Psoas muscle (tissue), 8 donors: ENCODE data around the gene LRRFIP2. TPM values are rescaled to one million over a fixed set of nuclear protein-coding genes. Genes with fewer than 3 reads are reported as not detected.
A peak's percentile ranks its signal among the peaks of the same experiment; 100 is the strongest.

ENCODE experiments used
- ATAC-seq, 4 donors: fragments of 200-7000 bp; cut with Tn5 transposase; one replicate each; pipeline ENCODE4 v1.9.1; 2020; ENCODE audit warnings: moderate library complexity in 3 of 4, mild to moderate bottlenecking in 2 of 4
- DNase-seq, 2 donors: peaks; one replicate each; pipeline ENCODE4 v3.0.0-alpha.2; 2020
- H3K27ac ChIP-seq: fragments of 200-600 bp; one replicate; pipeline ENCODE4 v1.8.0; 2022
- H3K27me3 ChIP-seq, 3 donors: fragments of 200-600 bp in 1 of 3; one replicate each; pipeline versions ENCODE4 v1.6.1 to v1.8.0; 2013 to 2022; ENCODE audit warnings: low read length in 2 of 3, mild to moderate bottlenecking in 2 of 3, moderate library complexity in 1 of 3; ENCODE audit not compliant: insufficient read depth in 3 of 3
- H3K36me3 ChIP-seq, 2 donors: fragments of 200-600 bp in 1 of 2; one replicate each; pipeline versions ENCODE4 v1.6.1 to v1.8.0; 2013 to 2022; ENCODE audit warnings: low read depth in 1 of 2, mild to moderate bottlenecking in 1 of 2, moderate library complexity in 1 of 2; ENCODE audit not compliant: insufficient read depth in 1 of 2
- H3K4me1 ChIP-seq: fragments of 200-600 bp; one replicate; pipeline ENCODE4 v1.8.0; 2022
- H3K4me3 ChIP-seq: fragments of 200-600 bp; one replicate; pipeline ENCODE4 v1.8.0; 2022; ENCODE audit warnings: mild to moderate bottlenecking
- H3K9me3 ChIP-seq: fragments of 200-600 bp; one replicate; pipeline ENCODE4 v1.8.0; 2022
- WGBS, 3 donors: extraction: QIAGEN DNeasy Blood & Tissue Kit; methylation state at CpG; one replicate each; pipeline versions ENCODE4 v1.1.6 to v1.1.7; 2013; 5-methylcytosine and 5-hydroxymethylcytosine counted together
- intact Hi-C, 2 donors: fragments of 100-400 bp; cut with DNase I; formaldehyde crosslinking; loops; one replicate each; pipeline versions ENCODE4 v1.11.0 to v1.14.2; 2022
- polyA plus RNA-seq, 3 donors: library from polyadenylated mRNA; stranded (reverse); fragments of 200-250 nt; gene quantifications; one replicate each; pipeline ENCODE4 v1.2.3, GENCODE V29; 2013
- total RNA-seq, 4 donors: library from RNA; stranded (reverse); fragmentation: NEBNext Ultra II Directional in 2 of 4; extraction: Animal tissue kit (Norgen Biotek cat#: 25700) in 2 of 4; gene quantifications; one replicate each; pipeline versions ENCODE4 v1.2.1 to v1.2.4, GENCODE V29; 2021 to 2023
- TF ChIP-seq, protein P1 (sequence below): fragments of 200-600 bp; IDR thresholded peaks from one replicate; pipeline ENCODE4 v1.8.0; 2022; ENCODE audit warnings: antibody characterized with exemption
- donor health status: healthy with polysubstance abuse.
- donor health status: DM: no; HTN: no; CAD: no; lungs with moderate emphysema.
- donor health status: Bipolar disorder and iron deficiency.
- donor health status: healthy.
- donor health status: DM: yes; HTN: yes; CAD: no.
- donor health status: DM: no; HTN: no; CAD: no.
- donor health status: DM: no; HTN: no; CAD: no.
- donor health status: DM: yes; HTN: yes; CAD: no.

Gene LRRFIP2
- total and polyA plus RNA-seq, 7 donors, result 35.7 to 163 (median 127) TPM

GRCh38 chr3:37145611-37146010 is 28.8 kb downstream of the LRRFIP2 start:
- TF ChIP-seq, protein P1, sequence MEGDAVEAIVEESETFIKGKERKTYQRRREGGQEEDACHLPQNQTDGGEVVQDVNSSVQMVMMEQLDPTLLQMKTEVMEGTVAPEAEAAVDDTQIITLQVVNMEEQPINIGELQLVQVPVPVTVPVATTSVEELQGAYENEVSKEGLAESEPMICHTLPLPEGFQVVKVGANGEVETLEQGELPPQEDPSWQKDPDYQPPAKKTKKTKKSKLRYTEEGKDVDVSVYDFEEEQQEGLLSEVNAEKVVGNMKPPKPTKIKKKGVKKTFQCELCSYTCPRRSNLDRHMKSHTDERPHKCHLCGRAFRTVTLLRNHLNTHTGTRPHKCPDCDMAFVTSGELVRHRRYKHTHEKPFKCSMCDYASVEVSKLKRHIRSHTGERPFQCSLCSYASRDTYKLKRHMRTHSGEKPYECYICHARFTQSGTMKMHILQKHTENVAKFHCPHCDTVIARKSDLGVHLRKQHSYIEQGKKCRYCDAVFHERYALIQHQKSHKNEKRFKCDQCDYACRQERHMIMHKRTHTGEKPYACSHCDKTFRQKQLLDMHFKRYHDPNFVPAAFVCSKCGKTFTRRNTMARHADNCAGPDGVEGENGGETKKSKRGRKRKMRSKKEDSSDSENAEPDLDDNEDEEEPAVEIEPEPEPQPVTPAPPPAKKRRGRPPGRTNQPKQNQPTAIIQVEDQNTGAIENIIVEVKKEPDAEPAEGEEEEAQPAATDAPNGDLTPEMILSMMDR, result no peak
- intact Hi-C loops, result no loop called here
- Histone ChIP-seq H3K36me3 (peaks cover 0 to 44% of the 10 kb centered on the region in 2 donors), H3K4me3 (no peak overlapping the region), H3K9me3 (no peaks in the 10 kb centered on the region), H3K27ac (peak overlapping the region; percentile 51), H3K4me1 (peaks cover 61% of the 10 kb centered on the region), H3K27me3 (no peaks in the 10 kb centered on the region)
- 14 to 38% (median 32%) methylated on average over 2 of the region's 2 CpGs for WGBS, 3 donors
- DNase-seq (no peak), ATAC-seq (no peak)

- Histone ChIP-seq H3K9me3 (no peaks in the 10 kb centered on the region), H3K27me3 (no peaks in the 10 kb centered on the region), H3K4me1 (peaks cover 60% of the 10 kb centered on the region), H3K27ac (peak overlapping the region; percentile 51), H3K36me3 (peaks cover 0 to 44% of the 10 kb centered on the region in 2 donors), H3K4me3 (no peak overlapping the region)
- no peak for DNase-seq
- no peak for ATAC-seq
- TF ChIP-seq, protein P1, result no peak
- intact Hi-C loops, result no loop called here
Observed at GRCh38 chr3:37144806-37145205, 29.6 kb downstream of the LRRFIP2 start.

DNA sequence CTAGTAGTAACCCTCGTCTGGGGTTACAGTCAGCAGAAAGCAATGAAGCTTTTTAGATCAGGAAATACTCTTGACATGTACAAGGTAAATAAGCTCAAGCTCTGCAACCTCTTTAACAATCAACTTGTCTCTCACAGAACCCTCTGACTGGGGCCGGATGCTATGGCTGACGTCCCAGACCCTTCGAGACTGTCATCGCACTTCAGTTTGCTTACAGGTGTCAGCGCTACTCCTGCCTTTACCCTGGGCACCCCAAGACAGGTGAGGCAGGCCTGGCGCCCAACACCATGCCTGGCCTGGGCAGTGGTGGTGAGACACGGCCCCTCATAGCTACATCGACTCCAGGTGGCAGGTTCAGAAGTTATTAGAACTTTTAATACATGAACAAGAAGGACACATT is 30.6 kb downstream of the LRRFIP2 start:
- Histone ChIP-seq H3K9me3 (no peaks in the 10 kb centered on the region), H3K27ac (no peak overlapping the region), H3K27me3 (no peaks in the 10 kb centered on the region), H3K36me3 (peaks cover 0 to 43% of the 10 kb centered on the region in 2 donors), H3K4me3 (no peak overlapping the region), H3K4me1 (peaks cover 52% of the 10 kb centered on the region)
- 93 to 96% (median 93%) methylated on average over 9 of the region's 9 CpGs for WGBS, 3 donors
- intact Hi-C loops, result no loop called here
- ATAC-seq (peak in 1 of 4 donors; percentile 31), DNase-seq (no peak)
- TF ChIP-seq, protein P1, result no peak

GRCh38 chr3:37141676-37142075 is 32.7 kb downstream of the LRRFIP2 start:
- 24 to 68% (median 67%) methylated on average over 3 of the region's 3 CpGs for WGBS, 3 donors
- H3K4me3 ChIP-seq, result no peak overlapping the region
- H3K4me1 ChIP-seq, result peaks cover 37% of the 10 kb centered on the region
- intact Hi-C loops, result no loop called here
- ATAC-seq, result peak; percentile 46 to 85 (median 58)
- H3K9me3 ChIP-seq, result no peaks in the 10 kb centered on the region
- peaks cover 0 to 23% of the 10 kb centered on the region in 2 donors for H3K36me3 ChIP-seq
- TF ChIP-seq, protein P1, result no peak
- no peak overlapping the region for H3K27ac ChIP-seq
- no peaks in the 10 kb centered on the region for H3K27me3 ChIP-seq
- peak in 1 of 2 donors; percentile 61 for DNase-seq

GRCh38 chr3:37140899-37141541 is 33.4 kb downstream of the LRRFIP2 start:
- Histone ChIP-seq H3K4me1 (peaks cover 40% of the 10 kb centered on the region), H3K27ac (no peak overlapping the region), H3K27me3 (no peaks in the 10 kb centered on the region), H3K4me3 (no peak overlapping the region), H3K9me3 (no peaks in the 10 kb centered on the region), H3K36me3 (peaks cover 0 to 17% of the 10 kb centered on the region in 2 donors)
- intact Hi-C loops, result no loop called here
- no peak for DNase-seq
- TF ChIP-seq, protein P1, result no peak
- no peak for ATAC-seq
- 87 to 88% (median 88%) methylated on average over 3 of the region's 3 CpGs for WGBS, 3 donors
